Measurements from ENCODE around the gene CYB5RL.
"Not testable (repeated sequence)": the region's sequence is repeated elsewhere in the genome, so short reads cannot be mapped to it uniquely, and the experiment has no call there.

DNA sequence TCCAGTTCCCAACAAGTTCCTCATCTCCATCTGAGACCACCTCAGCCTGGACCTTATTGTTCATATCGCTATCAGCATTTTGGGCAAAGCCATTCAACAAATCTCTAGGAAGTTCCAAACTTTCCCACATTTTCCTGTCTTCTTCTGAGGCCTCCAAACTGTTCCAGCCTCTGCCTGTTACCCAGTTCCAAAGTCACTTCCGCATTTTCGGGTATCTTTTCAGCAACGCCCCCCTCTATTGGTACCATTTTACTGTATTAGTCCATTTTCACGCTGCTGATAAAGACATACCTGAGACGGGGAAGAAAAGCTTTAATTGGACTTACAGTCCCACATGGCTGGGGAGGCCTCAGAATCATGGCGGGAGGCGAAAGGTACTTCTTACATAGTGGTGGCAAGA lies 33.5 kb downstream of the CYB5RL start:
- not testable (repeated sequence) for TF ChIP-seq ZNF274 (IDR thresholded peaks at IDR 0.05; ENCODE audit: low read depth, low read length); SUZ12 (IDR thresholded peaks at IDR 0.05; ENCODE audit: extremely low read depth, insufficient read depth, insufficient read length)

Data from NT2/D1 (cell line).